Measurements from ENCODE around the gene CPEB1.

DNA sequence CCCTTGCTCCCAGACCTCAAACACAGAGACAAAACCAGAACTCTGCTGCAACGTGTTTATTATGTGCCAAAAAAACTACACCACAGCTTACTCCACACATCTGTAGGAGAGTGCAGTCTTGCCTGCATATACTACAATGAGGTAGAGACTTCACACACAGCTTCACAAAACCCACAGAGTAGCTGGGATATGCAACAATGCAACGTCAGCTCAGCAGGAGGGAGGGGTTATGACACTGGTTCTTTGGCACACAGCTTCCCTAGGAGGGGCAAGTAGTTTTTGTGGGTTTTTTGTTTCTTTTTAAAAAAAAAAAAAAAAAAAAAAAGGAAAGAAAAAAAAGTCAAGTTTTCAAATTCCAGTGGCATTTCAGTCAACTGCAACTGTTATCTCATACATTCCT, 104.0 kb downstream of the CPEB1 start:
- TF ChIP-seq, protein P1, sequence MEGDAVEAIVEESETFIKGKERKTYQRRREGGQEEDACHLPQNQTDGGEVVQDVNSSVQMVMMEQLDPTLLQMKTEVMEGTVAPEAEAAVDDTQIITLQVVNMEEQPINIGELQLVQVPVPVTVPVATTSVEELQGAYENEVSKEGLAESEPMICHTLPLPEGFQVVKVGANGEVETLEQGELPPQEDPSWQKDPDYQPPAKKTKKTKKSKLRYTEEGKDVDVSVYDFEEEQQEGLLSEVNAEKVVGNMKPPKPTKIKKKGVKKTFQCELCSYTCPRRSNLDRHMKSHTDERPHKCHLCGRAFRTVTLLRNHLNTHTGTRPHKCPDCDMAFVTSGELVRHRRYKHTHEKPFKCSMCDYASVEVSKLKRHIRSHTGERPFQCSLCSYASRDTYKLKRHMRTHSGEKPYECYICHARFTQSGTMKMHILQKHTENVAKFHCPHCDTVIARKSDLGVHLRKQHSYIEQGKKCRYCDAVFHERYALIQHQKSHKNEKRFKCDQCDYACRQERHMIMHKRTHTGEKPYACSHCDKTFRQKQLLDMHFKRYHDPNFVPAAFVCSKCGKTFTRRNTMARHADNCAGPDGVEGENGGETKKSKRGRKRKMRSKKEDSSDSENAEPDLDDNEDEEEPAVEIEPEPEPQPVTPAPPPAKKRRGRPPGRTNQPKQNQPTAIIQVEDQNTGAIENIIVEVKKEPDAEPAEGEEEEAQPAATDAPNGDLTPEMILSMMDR (IDR thresholded peaks at IDR 0.05): no peak
- TF ChIP-seq POLR2A (IDR thresholded peaks at IDR 0.05): no peak

Data from Peyer's patch (tissue), 4 donors.